Mammary epithelial cell (primary cell): ENCODE measurements around the gene DIAPH2.

ENCODE experiments used
- CTCF ChIP-seq, 2 donors: IDR thresholded peaks in 1 of 2; conservative IDR thresholded peaks in 1 of 2; 2 replicates each; pipeline ENCODE4 v1.5.1; 2011 to 2012; ENCODE audit warnings: inconsistent platforms in 2 of 2, low read length in 2 of 2, mild to moderate bottlenecking in 2 of 2, control low read depth in 1 of 2, low read depth in 1 of 2; ENCODE audit not compliant: insufficient read depth in 1 of 2; ENCODE audit errors: extremely low read depth in 1 of 2
- EZH2 ChIP-seq: IDR thresholded peaks from 2 replicates; pipeline ENCODE4 v1.6.1; 2012; ENCODE audit warnings: low read length, inconsistent platforms, borderline replicate concordance

GRCh38 chrX:96798982-96799381 is 114.3 kb downstream of the DIAPH2 start:
- TF ChIP-seq CTCF (conservative IDR thresholded peaks at IDR 0.05 in 1 of 2, IDR thresholded peaks at IDR 0.05 in 1 of 2; ENCODE audit: extremely low read depth in 1 of 2, insufficient read depth in 1 of 2, low read depth in 1 of 2, low read length in 2 of 2) (no peak), EZH2 (no peak)
